Measurements from ENCODE around the gene CDH1.
"Not testable (repeated sequence)": the region's sequence is repeated elsewhere in the genome, so short reads cannot be mapped to it uniquely, and the experiment has no call there.

The CDH1 gene

GRCh38 chr16:68713361-68713760, 23.7 kb upstream of the CDH1 start:
- Histone ChIP-seq H3K18ac (ENCODE audit: low read length) (no peak overlapping the region), H2BK15ac (replicated peaks; ENCODE audit: low read depth) (no peak overlapping the region), H4K5ac (ENCODE audit: low read length) (no peak overlapping the region), H3K4me2 (ENCODE audit: low read length) (no peak overlapping the region), H3K27me3 (ENCODE audit: insufficient read depth, low read length, poor library complexity) (no peaks in the 10 kb centered on the region), H2AK5ac (ENCODE audit: low read length) (no peak overlapping the region), H3K9ac (ENCODE audit: low read length) (no peak overlapping the region), H3K79me1 (ENCODE audit: low read length) (no peaks in the 10 kb centered on the region), H3K4me3 (ENCODE audit: low read length) (no peak overlapping the region), H3K23ac (ENCODE audit: low read length) (no peak overlapping the region), H4K8ac (ENCODE audit: low read depth, low read length) (no peak overlapping the region), H3K27ac (ENCODE audit: low read depth, low read length) (no peak overlapping the region), H2BK120ac (ENCODE audit: low read depth, low read length) (no peak overlapping the region), H3K36me3 (ENCODE audit: control insufficient read depth, insufficient read depth, low read length) (no peaks in the 10 kb centered on the region), H3K4me1 (ENCODE audit: control insufficient read depth, low read depth, low read length) (no peaks in the 10 kb centered on the region), H3K4ac (ENCODE audit: low read depth, low read length) (no peak overlapping the region), H2BK5ac (ENCODE audit: low read length) (no peak overlapping the region), H3K79me2 (ENCODE audit: control insufficient read depth, insufficient read depth, low read length) (no peaks in the 10 kb centered on the region), H3K56ac (ENCODE audit: low read length) (peak overlapping the region; percentile 15)
- no peak for DNase-seq
- WGBS (ENCODE audit: extremely low coverage, insufficient coverage, low lambda C conversion rate): no CpG with 5 or more reads among the region's 6 CpGs

DNA sequence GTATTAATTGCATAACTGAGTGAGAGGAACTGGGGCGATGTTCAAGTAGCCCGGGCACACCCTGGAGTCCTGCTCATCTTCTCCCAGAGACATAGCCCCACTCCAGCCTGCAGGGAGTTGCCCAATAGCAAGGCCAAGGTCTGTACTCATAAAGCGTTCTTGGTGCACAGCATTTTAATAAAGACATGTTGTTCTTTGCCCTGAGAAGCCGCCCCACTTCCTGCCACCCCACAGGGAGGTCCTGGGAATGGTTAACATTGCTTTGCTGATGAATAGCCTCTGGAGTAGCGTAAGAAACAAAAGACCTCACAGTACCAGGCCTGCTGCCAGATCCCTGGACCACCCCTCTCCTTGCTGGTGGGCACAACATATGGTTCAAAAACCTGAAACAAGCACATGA, 21.6 kb upstream of the CDH1 start:
- Histone ChIP-seq H3K4me1 (ENCODE audit: control insufficient read depth, low read depth, low read length) (no peaks in the 10 kb centered on the region), H3K79me1 (ENCODE audit: low read length) (no peaks in the 10 kb centered on the region), H3K4me3 (ENCODE audit: low read length) (no peak overlapping the region), H4K8ac (ENCODE audit: low read depth, low read length) (no peak overlapping the region), H4K5ac (ENCODE audit: low read length) (no peak overlapping the region), H2BK120ac (ENCODE audit: low read depth, low read length) (no peak overlapping the region), H3K4ac (ENCODE audit: low read depth, low read length) (no peak overlapping the region), H3K18ac (ENCODE audit: low read length) (no peak overlapping the region), H3K9ac (ENCODE audit: low read length) (no peak overlapping the region), H3K36me3 (ENCODE audit: control insufficient read depth, insufficient read depth, low read length) (no peaks in the 10 kb centered on the region), H3K23ac (ENCODE audit: low read length) (no peak overlapping the region), H3K27ac (ENCODE audit: low read depth, low read length) (no peak overlapping the region), H3K4me2 (ENCODE audit: low read length) (no peak overlapping the region), H3K79me2 (ENCODE audit: control insufficient read depth, insufficient read depth, low read length) (no peaks in the 10 kb centered on the region), H3K27me3 (ENCODE audit: insufficient read depth, low read length, poor library complexity) (no peaks in the 10 kb centered on the region), H2AK5ac (ENCODE audit: low read length) (no peak overlapping the region), H3K56ac (ENCODE audit: low read length) (no peak overlapping the region), H2BK15ac (replicated peaks; ENCODE audit: low read depth) (no peak overlapping the region), H2BK5ac (ENCODE audit: low read length) (no peak overlapping the region)
- DNase-seq: no peak
- no CpG with 5 or more reads among the region's 5 CpGs for WGBS (ENCODE audit: extremely low coverage, insufficient coverage, low lambda C conversion rate)

DNA sequence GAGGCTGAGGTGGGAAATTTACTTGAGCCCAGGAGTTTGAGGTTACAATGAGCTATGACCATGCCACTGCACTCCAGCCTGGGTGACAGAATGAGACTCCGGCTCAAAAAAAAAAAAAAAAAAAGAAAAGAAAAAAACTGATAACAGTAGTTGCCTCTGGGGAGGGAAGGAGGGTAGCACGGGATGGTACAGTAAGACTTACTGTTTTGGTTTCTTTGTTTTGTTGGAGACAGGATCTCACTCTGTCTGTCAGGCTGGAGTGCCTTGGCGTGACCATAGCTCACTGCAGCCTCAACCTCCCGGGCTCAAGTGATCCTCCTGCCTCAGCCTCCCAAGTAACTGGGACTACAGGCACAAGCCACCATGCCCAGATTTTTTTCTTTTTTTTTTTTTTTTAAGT, 20.6 kb upstream of the CDH1 start:
- not testable (repeated sequence) for H3K4me3 ChIP-seq (ENCODE audit: low read length); H3K79me1 ChIP-seq (ENCODE audit: low read length); H3K27me3 ChIP-seq (ENCODE audit: insufficient read depth, low read length, poor library complexity); H3K36me3 ChIP-seq (ENCODE audit: control insufficient read depth, insufficient read depth, low read length); H2BK120ac ChIP-seq (ENCODE audit: low read depth, low read length); H2BK15ac ChIP-seq (replicated peaks; ENCODE audit: low read depth); H3K4me1 ChIP-seq (ENCODE audit: control insufficient read depth, low read depth, low read length); H3K79me2 ChIP-seq (ENCODE audit: control insufficient read depth, insufficient read depth, low read length); H2AK5ac ChIP-seq (ENCODE audit: low read length); H3K9ac ChIP-seq (ENCODE audit: low read length); H3K56ac ChIP-seq (ENCODE audit: low read length); H4K5ac ChIP-seq (ENCODE audit: low read length); H3K23ac ChIP-seq (ENCODE audit: low read length); DNase-seq; H3K18ac ChIP-seq (ENCODE audit: low read length); H3K4me2 ChIP-seq (ENCODE audit: low read length); H3K4ac ChIP-seq (ENCODE audit: low read depth, low read length); H4K8ac ChIP-seq (ENCODE audit: low read depth, low read length); H3K27ac ChIP-seq (ENCODE audit: low read depth, low read length); H2BK5ac ChIP-seq (ENCODE audit: low read length)
- no CpG with 5 or more reads among the region's 4 CpGs for WGBS (ENCODE audit: extremely low coverage, insufficient coverage, low lambda C conversion rate)

DNA sequence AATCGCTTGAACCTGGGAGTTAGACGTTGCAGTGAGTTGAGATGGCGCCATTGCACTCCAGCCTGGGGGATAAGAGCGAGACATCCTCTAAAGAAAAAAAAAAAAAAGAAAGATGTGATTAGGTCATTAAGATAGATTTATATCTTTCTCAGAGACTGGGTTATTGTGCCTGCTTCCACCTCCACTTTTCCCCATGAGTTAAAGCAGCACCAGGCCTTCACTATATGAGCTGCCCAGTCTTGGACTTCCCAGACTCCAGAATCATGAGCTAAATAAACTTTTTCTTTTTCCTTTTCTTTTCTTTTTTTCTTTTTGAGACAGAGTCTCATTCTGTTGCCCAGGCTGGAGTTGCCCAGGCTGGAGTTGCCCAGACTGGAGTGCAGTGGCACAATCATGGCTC, 19.4 kb upstream of the CDH1 start:
- Histone ChIP-seq H3K4ac (ENCODE audit: low read depth, low read length) (no peak overlapping the region), H3K27me3 (ENCODE audit: insufficient read depth, low read length, poor library complexity) (no peaks in the 10 kb centered on the region), H3K27ac (ENCODE audit: low read depth, low read length) (no peak overlapping the region), H2BK120ac (ENCODE audit: low read depth, low read length) (no peak overlapping the region), H2BK15ac (replicated peaks; ENCODE audit: low read depth) (no peak overlapping the region), H3K4me3 (ENCODE audit: low read length) (no peak overlapping the region), H4K8ac (ENCODE audit: low read depth, low read length) (no peak overlapping the region), H3K79me1 (ENCODE audit: low read length) (no peaks in the 10 kb centered on the region), H3K9ac (ENCODE audit: low read length) (no peak overlapping the region), H3K79me2 (ENCODE audit: control insufficient read depth, insufficient read depth, low read length) (no peaks in the 10 kb centered on the region), H3K56ac (ENCODE audit: low read length) (no peak overlapping the region), H2AK5ac (ENCODE audit: low read length) (no peak overlapping the region), H4K5ac (ENCODE audit: low read length) (no peak overlapping the region), H2BK5ac (ENCODE audit: low read length) (no peak overlapping the region), H3K36me3 (ENCODE audit: control insufficient read depth, insufficient read depth, low read length) (no peaks in the 10 kb centered on the region), H3K4me1 (ENCODE audit: control insufficient read depth, low read depth, low read length) (no peaks in the 10 kb centered on the region), H3K18ac (ENCODE audit: low read length) (no peak overlapping the region), H3K23ac (ENCODE audit: low read length) (no peak overlapping the region), H3K4me2 (ENCODE audit: low read length) (no peak overlapping the region)
- no CpG with 5 or more reads among the region's 4 CpGs for WGBS (ENCODE audit: extremely low coverage, insufficient coverage, low lambda C conversion rate)
- DNase-seq: no peak

GRCh38 chr16:68718590-68718989, 18.5 kb upstream of the CDH1 start:
- no peaks in the 10 kb centered on the region for H3K27me3 ChIP-seq (ENCODE audit: insufficient read depth, low read length, poor library complexity)
- no CpG with 5 or more reads among the region's 9 CpGs for WGBS (ENCODE audit: extremely low coverage, insufficient coverage, low lambda C conversion rate)
- H3K79me2 ChIP-seq (ENCODE audit: control insufficient read depth, insufficient read depth, low read length): no peaks in the 10 kb centered on the region
- no peak overlapping the region for H3K27ac ChIP-seq (ENCODE audit: low read depth, low read length)
- H3K4me1 ChIP-seq (ENCODE audit: control insufficient read depth, low read depth, low read length): no peaks in the 10 kb centered on the region
- no peak overlapping the region for H3K4ac ChIP-seq (ENCODE audit: low read depth, low read length)
- no peaks in the 10 kb centered on the region for H3K79me1 ChIP-seq (ENCODE audit: low read length)
- H2BK5ac ChIP-seq (ENCODE audit: low read length): no peak overlapping the region
- H3K56ac ChIP-seq (ENCODE audit: low read length): no peak overlapping the region
- no peak for DNase-seq
- H2AK5ac ChIP-seq (ENCODE audit: low read length): no peak overlapping the region
- no peak overlapping the region for H3K4me2 ChIP-seq (ENCODE audit: low read length)
- no peak overlapping the region for H2BK120ac ChIP-seq (ENCODE audit: low read depth, low read length)
- H3K18ac ChIP-seq (ENCODE audit: low read length): no peak overlapping the region
- no peak overlapping the region for H4K8ac ChIP-seq (ENCODE audit: low read depth, low read length)
- no peak overlapping the region for H3K23ac ChIP-seq (ENCODE audit: low read length)
- H4K5ac ChIP-seq (ENCODE audit: low read length): no peak overlapping the region
- no peaks in the 10 kb centered on the region for H3K36me3 ChIP-seq (ENCODE audit: control insufficient read depth, insufficient read depth, low read length)
- no peak overlapping the region for H2BK15ac ChIP-seq (replicated peaks; ENCODE audit: low read depth)
- no peak overlapping the region for H3K9ac ChIP-seq (ENCODE audit: low read length)
- H3K4me3 ChIP-seq (ENCODE audit: low read length): no peak overlapping the region

- no peak overlapping the region for H3K9ac ChIP-seq (ENCODE audit: low read length)
- no CpG with 5 or more reads among the region's 2 CpGs for WGBS (ENCODE audit: extremely low coverage, insufficient coverage, low lambda C conversion rate)
- no peak overlapping the region for H3K27ac ChIP-seq (ENCODE audit: low read depth, low read length)
- H4K8ac ChIP-seq (ENCODE audit: low read depth, low read length): no peak overlapping the region
- H3K36me3 ChIP-seq (ENCODE audit: control insufficient read depth, insufficient read depth, low read length): no peaks in the 10 kb centered on the region
- H3K4me1 ChIP-seq (ENCODE audit: control insufficient read depth, low read depth, low read length): no peaks in the 10 kb centered on the region
- no peak overlapping the region for H3K4me2 ChIP-seq (ENCODE audit: low read length)
- no peak overlapping the region for H3K4me3 ChIP-seq (ENCODE audit: low read length)
- H2AK5ac ChIP-seq (ENCODE audit: low read length): no peak overlapping the region
- no peak overlapping the region for H3K23ac ChIP-seq (ENCODE audit: low read length)
- DNase-seq: no peak
- no peak overlapping the region for H2BK15ac ChIP-seq (replicated peaks; ENCODE audit: low read depth)
- no peak overlapping the region for H3K18ac ChIP-seq (ENCODE audit: low read length)
- H3K79me2 ChIP-seq (ENCODE audit: control insufficient read depth, insufficient read depth, low read length): no peaks in the 10 kb centered on the region
- H3K4ac ChIP-seq (ENCODE audit: low read depth, low read length): no peak overlapping the region
- no peak overlapping the region for H3K56ac ChIP-seq (ENCODE audit: low read length)
- H3K79me1 ChIP-seq (ENCODE audit: low read length): no peaks in the 10 kb centered on the region
- no peak overlapping the region for H2BK120ac ChIP-seq (ENCODE audit: low read depth, low read length)
- H2BK5ac ChIP-seq (ENCODE audit: low read length): no peak overlapping the region
- H4K5ac ChIP-seq (ENCODE audit: low read length): no peak overlapping the region
- H3K27me3 ChIP-seq (ENCODE audit: insufficient read depth, low read length, poor library complexity): no peaks in the 10 kb centered on the region
Observed at GRCh38 chr16:68719993-68720489, 17.1 kb upstream of the CDH1 start.

Measured in mesendoderm (in vitro differentiated cells).